ENCODE measurements around the gene ATG9B.

ATG9B gene

GRCh38 chr7:150972023-150972468 lies 52.2 kb downstream of the ATG9B start:
- TF ChIP-seq, protein P1, sequence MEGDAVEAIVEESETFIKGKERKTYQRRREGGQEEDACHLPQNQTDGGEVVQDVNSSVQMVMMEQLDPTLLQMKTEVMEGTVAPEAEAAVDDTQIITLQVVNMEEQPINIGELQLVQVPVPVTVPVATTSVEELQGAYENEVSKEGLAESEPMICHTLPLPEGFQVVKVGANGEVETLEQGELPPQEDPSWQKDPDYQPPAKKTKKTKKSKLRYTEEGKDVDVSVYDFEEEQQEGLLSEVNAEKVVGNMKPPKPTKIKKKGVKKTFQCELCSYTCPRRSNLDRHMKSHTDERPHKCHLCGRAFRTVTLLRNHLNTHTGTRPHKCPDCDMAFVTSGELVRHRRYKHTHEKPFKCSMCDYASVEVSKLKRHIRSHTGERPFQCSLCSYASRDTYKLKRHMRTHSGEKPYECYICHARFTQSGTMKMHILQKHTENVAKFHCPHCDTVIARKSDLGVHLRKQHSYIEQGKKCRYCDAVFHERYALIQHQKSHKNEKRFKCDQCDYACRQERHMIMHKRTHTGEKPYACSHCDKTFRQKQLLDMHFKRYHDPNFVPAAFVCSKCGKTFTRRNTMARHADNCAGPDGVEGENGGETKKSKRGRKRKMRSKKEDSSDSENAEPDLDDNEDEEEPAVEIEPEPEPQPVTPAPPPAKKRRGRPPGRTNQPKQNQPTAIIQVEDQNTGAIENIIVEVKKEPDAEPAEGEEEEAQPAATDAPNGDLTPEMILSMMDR (IDR thresholded peaks at IDR 0.05; ENCODE audit: extremely low read depth, missing control alignments), result no peak
- DNase-seq (ENCODE audit: low spot score), result no peak

GRCh38 chr7:150971242-150972022 lies 52.9 kb downstream of the ATG9B start:
- no peak for DNase-seq (ENCODE audit: low spot score)

DNA sequence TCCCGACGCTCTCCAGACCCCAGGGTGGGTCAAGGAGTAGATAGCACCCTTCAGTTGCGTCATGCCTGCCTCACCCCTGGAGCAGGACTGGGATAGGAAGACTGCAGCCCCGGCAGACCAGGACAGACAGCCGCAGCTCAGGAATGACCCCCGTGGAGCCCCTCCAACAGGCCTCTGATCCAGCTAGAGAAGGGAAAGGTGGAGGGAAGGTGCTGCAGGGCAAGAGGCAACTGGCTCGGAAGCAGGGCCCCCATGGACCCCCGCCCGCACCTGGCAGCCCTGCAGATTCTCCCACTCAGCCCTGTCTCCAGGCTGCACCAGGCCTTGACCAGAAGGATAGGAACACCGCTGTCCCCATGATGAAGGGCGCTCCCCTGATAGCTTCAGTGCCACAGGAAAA lies 53.9 kb downstream of the ATG9B start:
- DNase-seq (ENCODE audit: low spot score), result no peak
- TF ChIP-seq, protein P1 (IDR thresholded peaks at IDR 0.05; ENCODE audit: extremely low read depth, missing control alignments), result no peak

More at GRCh38 chr7:150971242-150972022, 52.9 kb downstream of the ATG9B start:
- TF ChIP-seq, protein P1 (IDR thresholded peaks at IDR 0.05; ENCODE audit: extremely low read depth, missing control alignments), result no peak

GRCh38 chr7:150969475-150969874 lies 54.8 kb downstream of the ATG9B start:
- no peak for DNase-seq (ENCODE audit: low spot score)
- TF ChIP-seq, protein P1 (IDR thresholded peaks at IDR 0.05; ENCODE audit: extremely low read depth, missing control alignments), result no peak

DNA sequence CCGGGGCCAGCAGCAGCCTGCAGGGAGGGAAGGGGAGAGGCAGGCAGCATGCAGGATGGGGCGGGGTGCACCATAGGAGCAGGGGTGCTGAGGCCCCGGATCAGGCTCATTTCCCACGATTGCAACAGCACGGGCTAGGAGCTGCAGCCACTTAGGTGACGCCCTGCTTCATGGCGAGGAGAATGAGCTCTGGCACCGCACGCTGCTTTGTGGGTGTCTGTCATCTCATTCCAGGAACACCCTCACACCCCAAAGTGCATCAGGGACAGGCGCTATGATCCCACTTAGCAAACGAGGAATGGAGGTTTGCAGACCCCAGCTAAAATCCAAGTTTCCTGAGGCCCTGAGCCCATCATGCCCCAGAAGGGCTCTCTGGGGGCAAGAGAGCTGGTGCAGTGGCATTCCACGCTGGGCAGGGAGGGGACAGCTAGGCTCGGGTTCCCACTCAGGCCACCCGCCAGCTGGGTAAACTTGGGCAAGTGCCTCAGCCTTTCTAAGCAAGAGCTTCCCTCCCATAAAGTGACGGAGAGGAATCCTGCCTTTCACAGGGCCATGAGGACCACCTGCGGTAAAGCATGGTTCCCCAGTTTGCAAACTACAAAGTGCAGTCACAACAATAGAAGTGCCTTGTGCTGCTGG lies 55.4 kb downstream of the ATG9B start:
- no peak for DNase-seq (ENCODE audit: low spot score)
- TF ChIP-seq, protein P1 (IDR thresholded peaks at IDR 0.05; ENCODE audit: extremely low read depth, missing control alignments), result no peak

DNA sequence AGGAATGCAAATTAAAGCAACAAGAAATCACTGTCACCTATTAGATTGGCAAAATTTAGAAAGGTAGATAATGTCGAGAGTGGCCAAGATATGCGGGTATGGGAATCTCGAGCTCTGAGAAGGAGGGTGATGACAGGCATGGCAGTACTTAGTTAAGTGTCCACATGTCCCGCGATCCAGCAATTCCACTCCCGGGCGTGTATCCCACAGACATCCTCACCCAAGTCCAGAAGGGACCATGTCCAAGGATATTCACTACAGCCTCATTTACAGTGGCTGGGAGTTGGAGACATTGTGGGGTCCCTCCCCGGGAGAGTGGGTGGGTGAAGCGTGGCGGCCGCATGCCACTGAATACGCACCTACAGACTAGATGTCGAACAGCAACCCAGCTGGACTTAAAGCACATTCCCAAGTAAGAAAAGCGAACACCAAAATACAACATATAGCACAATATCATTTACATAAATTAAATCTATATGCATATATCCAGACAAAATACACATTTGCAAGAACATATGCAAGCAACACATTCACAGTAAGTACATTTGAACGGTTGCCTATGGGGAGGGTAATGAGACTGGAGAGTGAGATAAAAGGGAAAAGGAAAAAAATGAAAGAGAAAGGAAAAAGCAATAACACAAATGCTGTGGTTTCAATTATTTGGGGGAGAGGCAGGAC lies 56.1 kb downstream of the ATG9B start:
- TF ChIP-seq, protein P1 (IDR thresholded peaks at IDR 0.05; ENCODE audit: extremely low read depth, missing control alignments), result no peak
- DNase-seq (ENCODE audit: low spot score), result no peak

- no peak for DNase-seq (ENCODE audit: low spot score)
- TF ChIP-seq, protein P1 (IDR thresholded peaks at IDR 0.05; ENCODE audit: extremely low read depth, missing control alignments), result no peak
These were observed 56.9 kb downstream of the ATG9B start for GRCh38 chr7:150967349-150967748.

Data from GM20000 (cell line).